Activated T-helper 2 cell treated with anti-CD3 and anti-CD28 coated beads, Interferon-gamma antibody, Interleukin-2, Interleukin-4, amounts not matched to agents 10 μg/mL and 5 μg/mL and 100 μg/mL, durations not matched to agents 14 hours and 24 hours and 36 hours (primary cell): ENCODE results near the gene MRPS18C. TPM values are rescaled to one million over a fixed set of nuclear protein-coding genes. Genes with fewer than 3 reads are reported as not detected.

Source experiments
- DNase-seq: peaks from one replicate; pipeline ENCODE4 v3.0.0; 2021; ENCODE audit warnings: low spot score
- H3K27ac Mint-ChIP-seq: one replicate; pipeline ENCODE4 v1.8.0; 2021; ENCODE audit warnings: mixed read lengths
- H3K27me3 Mint-ChIP-seq: one replicate; pipeline ENCODE4 v1.8.0; 2021; ENCODE audit warnings: low read depth, mixed read lengths
- H3K36me3 Mint-ChIP-seq: one replicate; pipeline ENCODE4 v1.8.0; 2021; ENCODE audit warnings: low read depth, mixed read lengths
- H3K4me1 Mint-ChIP-seq: one replicate; pipeline ENCODE4 v1.8.0; 2021; ENCODE audit warnings: low read depth, mixed read lengths
- H3K4me3 Mint-ChIP-seq: one replicate; pipeline ENCODE4 v1.8.0; 2021; ENCODE audit warnings: low read depth, mild to moderate bottlenecking, moderate library complexity, mixed read lengths
- H3K9me3 Mint-ChIP-seq: one replicate; pipeline ENCODE4 v1.8.0; 2021; ENCODE audit warnings: mixed read lengths
- intact Hi-C: fragments of 100-400 bp; cut with micrococcal nuclease; formaldehyde crosslinking; loops from one replicate; pipeline ENCODE4 v1.15.1; 2023
- total RNA-seq: library from RNA; stranded (reverse); gene quantifications from 2 replicates; pipeline ENCODE4 v1.2.3, GENCODE V29; 2022

MRPS18C gene
- 72.2 and 73.8 TPM in 2 replicates for total RNA-seq

- Mint-ChIP-seq H3K36me3 (peaks cover 66% of the 10 kb centered on the region), H3K27ac (peak within 1 kb of the TSS; percentile 98), H3K4me1 (peaks cover 34% of the 10 kb centered on the region), H3K4me3 (peak within 1 kb of the TSS; percentile 97), H3K9me3 (no peaks in the 10 kb centered on the region), H3K27me3 (no peaks in the 10 kb centered on the region)
- intact Hi-C loops: loop anchor here (1.0 to 5.0 kb wide), 10 partner anchors 30 to 1083 kb away; partner anchors contain the start of genes ABRAXAS1, COPS4, ENOPH1 and HNRNPD
- DNase-seq: peak; percentile 95
Measured at GRCh38 chr4:83455281-83456183, at the start of gene MRPS18C, which contains the start of gene HELQ. Gene MRPS18C (plus strand): TSS chr4:83456058. CDS start chr4:83456078, 20 bp downstream. Gene HELQ (minus strand): TSS chr4:83455823. CDS start chr4:83455693, 130 bp downstream.

GRCh38 chr4:83408908-83409307, 47.0 kb upstream of the MRPS18C start:
- H3K9me3 Mint-ChIP-seq: no peaks in the 10 kb centered on the region
- intact Hi-C loops: no loop called here
- peaks cover 24% of the 10 kb centered on the region for H3K36me3 Mint-ChIP-seq
- no peaks in the 10 kb centered on the region for H3K4me1 Mint-ChIP-seq
- no peak for DNase-seq
- H3K27ac Mint-ChIP-seq: no peak overlapping the region
- no peak overlapping the region for H3K4me3 Mint-ChIP-seq
- no peaks in the 10 kb centered on the region for H3K27me3 Mint-ChIP-seq

GRCh38 chr4:83413676-83414075, 42.2 kb upstream of the MRPS18C start:
- Mint-ChIP-seq H3K27ac (no peak overlapping the region), H3K4me3 (no peak overlapping the region), H3K36me3 (peaks cover 45% of the 10 kb centered on the region), H3K27me3 (no peaks in the 10 kb centered on the region), H3K9me3 (no peaks in the 10 kb centered on the region), H3K4me1 (no peaks in the 10 kb centered on the region)
- DNase-seq: no peak
- intact Hi-C loops: no loop called here

GRCh38 chr4:83417566-83417965, 38.3 kb upstream of the MRPS18C start:
- no peak for DNase-seq
- H3K27ac Mint-ChIP-seq: no peak overlapping the region
- no peaks in the 10 kb centered on the region for H3K9me3 Mint-ChIP-seq
- peaks cover 48% of the 10 kb centered on the region for H3K36me3 Mint-ChIP-seq
- H3K27me3 Mint-ChIP-seq: no peaks in the 10 kb centered on the region
- H3K4me3 Mint-ChIP-seq: no peak overlapping the region
- no peaks in the 10 kb centered on the region for H3K4me1 Mint-ChIP-seq
- intact Hi-C loops: no loop called here

- no peak for DNase-seq
- H3K9me3 Mint-ChIP-seq: no peaks in the 10 kb centered on the region
- peaks cover 43% of the 10 kb centered on the region for H3K36me3 Mint-ChIP-seq
Measured at GRCh38 chr4:83418211-83418610, 37.6 kb upstream of the MRPS18C start.

GRCh38 chr4:83431200-83431599, 24.7 kb upstream of the MRPS18C start:
- intact Hi-C loops: no loop called here
- Mint-ChIP-seq H3K4me3 (no peak overlapping the region), H3K27ac (no peak overlapping the region), H3K9me3 (no peaks in the 10 kb centered on the region), H3K4me1 (peaks cover under 1% of the 10 kb centered on the region), H3K27me3 (no peaks in the 10 kb centered on the region), H3K36me3 (peaks cover 33% of the 10 kb centered on the region)
- no peak for DNase-seq

More at GRCh38 chr4:83418211-83418610, 37.6 kb upstream of the MRPS18C start:
- Mint-ChIP-seq H3K27ac (no peak overlapping the region), H3K4me1 (no peaks in the 10 kb centered on the region), H3K27me3 (no peaks in the 10 kb centered on the region), H3K4me3 (no peak overlapping the region)
- intact Hi-C loops: no loop called here

- intact Hi-C loops: no loop called here
Measured at GRCh38 chr4:83436680-83437079, 19.2 kb upstream of the MRPS18C start.

GRCh38 chr4:83438719-83439118, 17.1 kb upstream of the MRPS18C start:
- H3K27ac Mint-ChIP-seq: no peak overlapping the region
- H3K4me1 Mint-ChIP-seq: no peaks in the 10 kb centered on the region
- H3K27me3 Mint-ChIP-seq: no peaks in the 10 kb centered on the region
- no peak overlapping the region for H3K4me3 Mint-ChIP-seq
- no peaks in the 10 kb centered on the region for H3K9me3 Mint-ChIP-seq
- H3K36me3 Mint-ChIP-seq: peaks cover 33% of the 10 kb centered on the region
- no peak for DNase-seq
- intact Hi-C loops: no loop called here

More at GRCh38 chr4:83436680-83437079, 19.2 kb upstream of the MRPS18C start:
- no peaks in the 10 kb centered on the region for H3K4me1 Mint-ChIP-seq
- no peak for DNase-seq
- H3K36me3 Mint-ChIP-seq: peaks cover 29% of the 10 kb centered on the region
- no peak overlapping the region for H3K27ac Mint-ChIP-seq
- H3K9me3 Mint-ChIP-seq: no peaks in the 10 kb centered on the region
- no peaks in the 10 kb centered on the region for H3K27me3 Mint-ChIP-seq
- H3K4me3 Mint-ChIP-seq: no peak overlapping the region

- Mint-ChIP-seq H3K27me3 (no peaks in the 10 kb centered on the region), H3K9me3 (no peaks in the 10 kb centered on the region), H3K4me1 (no peaks in the 10 kb centered on the region), H3K4me3 (no peak overlapping the region), H3K27ac (no peak overlapping the region), H3K36me3 (peaks cover 38% of the 10 kb centered on the region)
- intact Hi-C loops: no loop called here
- DNase-seq: no peak
Measured at GRCh38 chr4:83440148-83440814, 15.6 kb upstream of the MRPS18C start.

GRCh38 chr4:83440899-83441298, 15.0 kb upstream of the MRPS18C start:
- Mint-ChIP-seq H3K9me3 (no peaks in the 10 kb centered on the region), H3K27me3 (no peaks in the 10 kb centered on the region), H3K4me1 (no peaks in the 10 kb centered on the region), H3K4me3 (no peak overlapping the region), H3K27ac (no peak overlapping the region), H3K36me3 (peaks cover 35% of the 10 kb centered on the region)
- intact Hi-C loops: no loop called here
- no peak for DNase-seq

GRCh38 chr4:83449009-83449408, 6.8 kb upstream of the MRPS18C start:
- peaks cover 44% of the 10 kb centered on the region for H3K36me3 Mint-ChIP-seq
- no peak overlapping the region for H3K27ac Mint-ChIP-seq
- no peaks in the 10 kb centered on the region for H3K27me3 Mint-ChIP-seq
- DNase-seq: no peak
- H3K9me3 Mint-ChIP-seq: no peaks in the 10 kb centered on the region
- H3K4me1 Mint-ChIP-seq: peaks cover 11% of the 10 kb centered on the region
- intact Hi-C loops: no loop called here
- no peak overlapping the region for H3K4me3 Mint-ChIP-seq

- intact Hi-C loops: loop anchor here (1.0 to 5.0 kb wide), 10 partner anchors 31 to 1082 kb away; partner anchors contain the start of genes ABRAXAS1, COPS4, ENOPH1 and HNRNPD
- Mint-ChIP-seq H3K36me3 (peaks cover 60% of the 10 kb centered on the region), H3K27ac (peak overlapping the region; percentile 98), H3K27me3 (no peaks in the 10 kb centered on the region), H3K4me3 (peak overlapping the region; percentile 97), H3K9me3 (no peaks in the 10 kb centered on the region), H3K4me1 (peaks cover 34% of the 10 kb centered on the region)
- DNase-seq: no peak
Measured at GRCh38 chr4:83454686-83455085, 1.2 kb upstream of the MRPS18C start.

GRCh38 chr4:83456184-83456501, 285 bp downstream of the MRPS18C start:
- H3K27me3 Mint-ChIP-seq: no peaks in the 10 kb centered on the region
- peaks cover 71% of the 10 kb centered on the region for H3K36me3 Mint-ChIP-seq
- H3K27ac Mint-ChIP-seq: peak overlapping the region; percentile 98
- H3K4me3 Mint-ChIP-seq: peak overlapping the region; percentile 97
- H3K9me3 Mint-ChIP-seq: no peaks in the 10 kb centered on the region
- H3K4me1 Mint-ChIP-seq: peaks cover 34% of the 10 kb centered on the region
- DNase-seq: no peak
- intact Hi-C loops: loop anchor here (5.0 kb wide), 3 partner anchors 239 to 1084 kb away; partner anchors contain the start of genes HNRNPD and PLAC8
